HCT116 (cell line): ENCODE measurements around the gene KLK13. TPM values are rescaled to one million over a fixed set of nuclear protein-coding genes. Genes with fewer than 3 reads are reported as not detected.

Source experiments
- ATAC-seq: fragments of 200-7000 bp; cut with Tn5 transposase; 2 replicates; pipeline ENCODE4 v1.9.1; 2020; ENCODE audit warnings: mild to moderate bottlenecking, moderate library complexity
- BruUV-seq: library from RNA; stranded (reverse); fragments of 400-500 nt; replicated peaks from 2 replicates; lab custom pipeline; 2021; lab: Mats Ljungman, UMichigan
- CTCF ChIA-PET: fragments of 300-600 bp; sonication (Branson Sonifier 250); formaldehyde crosslinking; loops from one replicate; lab custom pipeline; 2021; ENCODE audit warnings: antibody characterized with exemption; lab: Charles Lee
- POLR2A ChIA-PET: fragments of 300-600, 350-600 bp; sonication (Branson Sonifier 250); formaldehyde crosslinking; loops from one replicate; lab custom pipeline; 2021; ENCODE audit warnings: antibody characterized with exemption; lab: Charles Lee
- RAD21 ChIA-PET, 2 experiments: fragments of 300-600 bp; sonication (Branson Sonifier 250); formaldehyde crosslinking; loops; one replicate each; lab custom pipeline; 2023; ENCODE audit warnings: low total read pairs in 2 of 2; ENCODE audit not compliant: uncharacterized antibody in 2 of 2, unreplicated experiment in 2 of 2, low non-redundant PET in 1 of 2; lab: Charles Lee
- DNase-seq: peaks from one replicate; pipeline ENCODE4 v3.0.0-alpha.2; 2010; ENCODE audit warnings: low read depth, low spot score
- H2AFZ ChIP-seq: fragments of 200-600 bp; shearing (Covaris generic), sonication (generic); 2 replicates; pipeline ENCODE4 v1.6.1; 2017; ENCODE audit warnings: low read depth, mixed run types, mixed read lengths, antibody characterized with exemption, low read length; ENCODE audit not compliant: poor library complexity, severe bottlenecking
- H3K27ac ChIP-seq: 2 replicates; pipeline ENCODE4 v1.5.1; 2012; ENCODE audit warnings: low read depth, low read length
- H3K27me3 ChIP-seq: fragments of 200-600 bp; sonication (generic); 2 replicates; pipeline ENCODE4 v1.6.1; 2016; ENCODE audit warnings: mixed run types, low read length, mixed read lengths; ENCODE audit not compliant: insufficient read depth
- H3K36me3 ChIP-seq, 2 experiments: fragments of 200-500 bp in 1 of 2; fragments of 200-600 bp in 1 of 2; sonication (Bioruptor generic) in 1 of 2; sonication (generic) in 1 of 2; 2 replicates each; pipeline versions ENCODE4 v1.5.1 to v1.6.1; 2014 to 2016; ENCODE audit warnings: low read length in 2 of 2, inconsistent platforms in 1 of 2, mixed read lengths in 1 of 2, mixed run types in 1 of 2; ENCODE audit not compliant: insufficient read depth in 2 of 2, control insufficient read depth in 1 of 2
- H3K4me1 ChIP-seq, 2 experiments: fragments of 200-600 bp in 1 of 2; sonication (generic) in 1 of 2; 2 replicates each; pipeline versions ENCODE4 v1.5.1 to v1.6.1; 2012 to 2017; ENCODE audit warnings: low read length in 2 of 2, inconsistent platforms in 1 of 2, mild to moderate bottlenecking in 1 of 2, mixed read lengths in 1 of 2, mixed run types in 1 of 2, moderate library complexity in 1 of 2; ENCODE audit not compliant: insufficient read depth in 2 of 2, control insufficient read depth in 1 of 2
- H3K4me2 ChIP-seq: fragments of 200-600 bp; sonication (generic); 2 replicates; pipeline ENCODE4 v1.6.1; 2017; ENCODE audit warnings: mixed run types, low read length, mixed read lengths
- H3K4me3 ChIP-seq, 2 experiments: fragments of 200-600 bp in 1 of 2; sonication (generic) in 1 of 2; replicated peaks in 1 of 2; 2 replicates each; pipeline ENCODE4 v1.5.1; 2011 to 2016; ENCODE audit warnings: low read length in 2 of 2, control low read depth in 1 of 2, low read depth in 1 of 2, mild to moderate bottlenecking in 1 of 2, mixed read lengths in 1 of 2, mixed run types in 1 of 2
- H3K79me2 ChIP-seq: fragments of 200-600 bp; sonication (generic); 2 replicates; pipeline ENCODE4 v1.6.1; 2017; ENCODE audit warnings: mild to moderate bottlenecking, mixed run types, low read length, moderate library complexity, mixed read lengths; ENCODE audit not compliant: insufficient read depth
- H3K9ac ChIP-seq: fragments of 200-600 bp; sonication (generic); 2 replicates; pipeline ENCODE4 v1.6.1; 2016; ENCODE audit warnings: low read length, mixed read lengths
- H3K9me2 ChIP-seq: fragments of 200-600 bp; sonication (generic), shearing (Covaris generic); 2 replicates; pipeline ENCODE4 v1.6.1; 2017; ENCODE audit warnings: mixed run types, mild to moderate bottlenecking, moderate library complexity; ENCODE audit not compliant: insufficient read depth
- H3K9me3 ChIP-seq, 2 experiments: fragments of 200-500 bp in 1 of 2; fragments of 200-600 bp in 1 of 2; sonication (Bioruptor generic) in 1 of 2; sonication (generic) in 1 of 2; 2 replicates each; pipeline ENCODE4 v1.6.1; 2014 to 2017; ENCODE audit warnings: low read length in 2 of 2, mixed read lengths in 2 of 2, inconsistent platforms in 1 of 2, low read depth in 1 of 2, mild to moderate bottlenecking in 1 of 2, mixed run types in 1 of 2, moderate library complexity in 1 of 2; ENCODE audit not compliant: control insufficient read depth in 1 of 2, insufficient read depth in 1 of 2
- H4K20me1 ChIP-seq: fragments of 200-600 bp; sonication (generic), shearing (Covaris generic); 2 replicates; pipeline ENCODE4 v1.6.1; 2017; ENCODE audit warnings: mixed run types, mild to moderate bottlenecking, moderate library complexity; ENCODE audit not compliant: insufficient read depth
- CEBPB ChIP-seq: IDR thresholded peaks from 2 replicates; pipeline ENCODE4 v1.6.1; 2012; ENCODE audit warnings: low read depth
- CTCF ChIP-seq, 3 experiments: fragments of 200-600 bp in 1 of 3; sonication (generic) in 1 of 3; IDR thresholded peaks in 2 of 3; conservative IDR thresholded peaks in 1 of 3; 2 replicates each; pipeline ENCODE4 v1.5.1; 2012 to 2017; ENCODE audit warnings: low read depth in 2 of 3, low read length in 2 of 3, antibody characterized with exemption in 1 of 3, borderline replicate concordance in 1 of 3, control low read depth in 1 of 3, mild to moderate bottlenecking in 1 of 3, mixed read lengths in 1 of 3, mixed run types in 1 of 3, moderate library complexity in 1 of 3; ENCODE audit not compliant: insufficient read depth in 1 of 3
- EGR1 ChIP-seq: IDR thresholded peaks from 2 replicates; pipeline ENCODE4 v1.6.1; 2012; ENCODE audit warnings: low read depth
- EZH2 ChIP-seq: fragments of 200-600 bp; sonication (generic); IDR thresholded peaks from 2 replicates; pipeline ENCODE4 v1.6.1; 2017; ENCODE audit warnings: antibody characterized with exemption, mixed run types
- FOSL1 ChIP-seq: IDR thresholded peaks from 2 replicates; pipeline ENCODE4 v1.6.1; 2012; ENCODE audit warnings: low read depth
- POLR2A ChIP-seq: IDR thresholded peaks from 2 replicates; pipeline ENCODE4 v1.7.0; 2011; ENCODE audit warnings: borderline replicate concordance; ENCODE audit not compliant: insufficient read depth, insufficient read length; ENCODE audit errors: extremely low read depth
- RAD21 ChIP-seq: IDR thresholded peaks from 2 replicates; pipeline ENCODE4 v1.6.1; 2012; ENCODE audit warnings: low read depth, mild to moderate bottlenecking
- SP1 ChIP-seq: IDR thresholded peaks from 2 replicates; pipeline ENCODE4 v1.6.1; 2012; ENCODE audit warnings: low read depth
- TCF7L2 ChIP-seq: IDR thresholded peaks from 2 replicates; pipeline ENCODE4 v1.7.0; 2011; ENCODE audit warnings: borderline replicate concordance, inconsistent platforms; ENCODE audit not compliant: insufficient read depth, insufficient read length; ENCODE audit errors: extremely low read depth
- ZFX ChIP-seq: fragments of 450-650 bp; IDR thresholded peaks from 2 replicates; pipeline ENCODE4 v1.6.1; 2017
- ZNF274 ChIP-seq: fragments of 200-500 bp; sonication (Bioruptor generic); IDR thresholded peaks from 2 replicates; pipeline ENCODE4 v1.6.1; 2014; ENCODE audit warnings: mild to moderate bottlenecking, low read depth, low read length, inconsistent platforms
- intact Hi-C: fragments of 100-400 bp; cut with micrococcal nuclease; formaldehyde crosslinking; loops from 2 replicates; pipeline ENCODE4 v1.10.0; 2022
- total RNA-seq: library from RNA; stranded (reverse); gene quantifications from one replicate; pipeline ENCODE4 v1.2.1, GENCODE V29; 2021; ENCODE audit not compliant: unreplicated experiment

KLK13 gene
- total RNA-seq, 1 experiment from 2014 or later = 3.2 TPM

GRCh38 chr19:51093101-51093500 is 28.2 kb upstream of the KLK13 start:
- Histone ChIP-seq H3K36me3 (no peaks in the 10 kb centered on the region; a peak in 1 of 4 replicates), H3K4me3 (no peak overlapping the region), H3K27ac (no peak overlapping the region), H3K79me2 (no peaks in the 10 kb centered on the region), H4K20me1 (no peaks in the 10 kb centered on the region), H2AFZ (no peak overlapping the region), H3K4me1 (peaks cover 2 to 13% of the 10 kb centered on the region in 2 experiments; a peak in 2 of 4 replicates), H3K27me3 (no peaks in the 10 kb centered on the region), H3K9ac (no peak overlapping the region), H3K9me2 (no peaks in the 10 kb centered on the region), H3K4me2 (no peak overlapping the region), H3K9me3 (no peaks in the 10 kb centered on the region)
- DNase-seq (no peak), ATAC-seq (no peak)
- ChIA-PET RAD21 (no interaction called here), POLR2A (interaction anchor here (1.1 to 1.8 kb wide), 2 partner anchors 72 to 76 kb away, joined by 4 to 7 read pairs; no protein-coding TSS in a partner anchor), CTCF (interaction anchor here (0.9 to 6.3 kb wide), 2 partner anchors 74 to 389 kb away, joined by 3 to 140 read pairs; partner anchors contain the start of gene KLK10)
- intact Hi-C loops = loop anchor here (5.0 to 10.0 kb wide), 2 partner anchors 301 to 728 kb away; partner anchors contain the start of genes ACP4 and NAPSA
- BruUV-seq = no TSS peak
- TF ChIP-seq SP1 (no peak), POLR2A (no peak), EZH2 (no peak), CTCF (IDR thresholded peaks at IDR 0.05 in 2 of 3, conservative IDR thresholded peaks at IDR 0.05 in 1 of 3; ENCODE audit: borderline replicate concordance in 1 of 3, insufficient read depth in 1 of 3, low read depth in 2 of 3, low read length in 2 of 3) (no peak), FOSL1 (no peak), TCF7L2 (no peak), ZFX (no peak), CEBPB (no peak), RAD21 (no peak), ZNF274 (no peak), EGR1 (no peak)
